HL-60 (cell line): ENCODE results near the gene SNX8.
"Not testable (repeated sequence)": the region's sequence is repeated elsewhere in the genome, so short reads cannot be mapped to it uniquely, and the experiment has no call there.

Source experiments
- DNase-seq, 2 experiments: peaks; one replicate each; pipeline ENCODE4 v3.0.0-alpha.2; 2010 to 2020; ENCODE audit warnings: low read depth in 1 of 2, low spot score in 1 of 2
- H3K27ac ChIP-seq: fragments of 250-450 bp; sonication (Bioruptor Pico); replicated peaks from 2 replicates; pipeline ENCODE4 v1.5.1; 2020; ENCODE audit warnings: mild to moderate bottlenecking, moderate library complexity
- H3K27me3 ChIP-seq: fragments of 250-450 bp; sonication (Bioruptor Pico); 2 replicates; pipeline ENCODE4 v1.5.1; 2021; ENCODE audit warnings: mild to moderate bottlenecking, moderate library complexity; ENCODE audit not compliant: insufficient read depth, poor library complexity, severe bottlenecking
- H3K4me3 ChIP-seq: replicated peaks from 2 replicates; pipeline ENCODE4 v1.5.1; 2011; ENCODE audit warnings: mild to moderate bottlenecking, control low read depth, low read length; ENCODE audit not compliant: insufficient read depth
- GABPA ChIP-seq: IDR thresholded peaks from 2 replicates; pipeline ENCODE4 v1.6.1; 2012; ENCODE audit warnings: low read depth
- POLR2AphosphoS5 ChIP-seq: IDR thresholded peaks from 2 replicates; pipeline ENCODE4 v1.6.1; 2012; ENCODE audit warnings: low read depth
- SPI1 ChIP-seq: IDR thresholded peaks from 2 replicates; pipeline ENCODE4 v1.6.1; 2012; ENCODE audit warnings: low read depth, mild to moderate bottlenecking, borderline replicate concordance
- TF ChIP-seq, protein P1 (sequence below): IDR thresholded peaks from one replicate; pipeline ENCODE4 v1.5.1; 2011; ENCODE audit warnings: low read length, control low read depth, inconsistent platforms; ENCODE audit not compliant: insufficient read depth
- TF ChIP-seq, protein P2 (sequence below): IDR thresholded peaks from 2 replicates; pipeline ENCODE4 v1.6.1; 2012; ENCODE audit warnings: low read depth; ENCODE audit not compliant: insufficient replicate concordance

The SNX8 gene

GRCh38 chr7:2317556-2318293 is 3.5 kb upstream of the SNX8 start:
- Histone ChIP-seq H3K27me3 (no peaks in the 10 kb centered on the region), H3K27ac (no peak overlapping the region), H3K4me3 (no peak overlapping the region)
- DNase-seq = no peak
- TF ChIP-seq POLR2AphosphoS5 (no peak), SPI1 (no peak), GABPA (no peak)
- TF ChIP-seq, protein P1, sequence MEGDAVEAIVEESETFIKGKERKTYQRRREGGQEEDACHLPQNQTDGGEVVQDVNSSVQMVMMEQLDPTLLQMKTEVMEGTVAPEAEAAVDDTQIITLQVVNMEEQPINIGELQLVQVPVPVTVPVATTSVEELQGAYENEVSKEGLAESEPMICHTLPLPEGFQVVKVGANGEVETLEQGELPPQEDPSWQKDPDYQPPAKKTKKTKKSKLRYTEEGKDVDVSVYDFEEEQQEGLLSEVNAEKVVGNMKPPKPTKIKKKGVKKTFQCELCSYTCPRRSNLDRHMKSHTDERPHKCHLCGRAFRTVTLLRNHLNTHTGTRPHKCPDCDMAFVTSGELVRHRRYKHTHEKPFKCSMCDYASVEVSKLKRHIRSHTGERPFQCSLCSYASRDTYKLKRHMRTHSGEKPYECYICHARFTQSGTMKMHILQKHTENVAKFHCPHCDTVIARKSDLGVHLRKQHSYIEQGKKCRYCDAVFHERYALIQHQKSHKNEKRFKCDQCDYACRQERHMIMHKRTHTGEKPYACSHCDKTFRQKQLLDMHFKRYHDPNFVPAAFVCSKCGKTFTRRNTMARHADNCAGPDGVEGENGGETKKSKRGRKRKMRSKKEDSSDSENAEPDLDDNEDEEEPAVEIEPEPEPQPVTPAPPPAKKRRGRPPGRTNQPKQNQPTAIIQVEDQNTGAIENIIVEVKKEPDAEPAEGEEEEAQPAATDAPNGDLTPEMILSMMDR = no peak
- TF ChIP-seq, protein P2, sequence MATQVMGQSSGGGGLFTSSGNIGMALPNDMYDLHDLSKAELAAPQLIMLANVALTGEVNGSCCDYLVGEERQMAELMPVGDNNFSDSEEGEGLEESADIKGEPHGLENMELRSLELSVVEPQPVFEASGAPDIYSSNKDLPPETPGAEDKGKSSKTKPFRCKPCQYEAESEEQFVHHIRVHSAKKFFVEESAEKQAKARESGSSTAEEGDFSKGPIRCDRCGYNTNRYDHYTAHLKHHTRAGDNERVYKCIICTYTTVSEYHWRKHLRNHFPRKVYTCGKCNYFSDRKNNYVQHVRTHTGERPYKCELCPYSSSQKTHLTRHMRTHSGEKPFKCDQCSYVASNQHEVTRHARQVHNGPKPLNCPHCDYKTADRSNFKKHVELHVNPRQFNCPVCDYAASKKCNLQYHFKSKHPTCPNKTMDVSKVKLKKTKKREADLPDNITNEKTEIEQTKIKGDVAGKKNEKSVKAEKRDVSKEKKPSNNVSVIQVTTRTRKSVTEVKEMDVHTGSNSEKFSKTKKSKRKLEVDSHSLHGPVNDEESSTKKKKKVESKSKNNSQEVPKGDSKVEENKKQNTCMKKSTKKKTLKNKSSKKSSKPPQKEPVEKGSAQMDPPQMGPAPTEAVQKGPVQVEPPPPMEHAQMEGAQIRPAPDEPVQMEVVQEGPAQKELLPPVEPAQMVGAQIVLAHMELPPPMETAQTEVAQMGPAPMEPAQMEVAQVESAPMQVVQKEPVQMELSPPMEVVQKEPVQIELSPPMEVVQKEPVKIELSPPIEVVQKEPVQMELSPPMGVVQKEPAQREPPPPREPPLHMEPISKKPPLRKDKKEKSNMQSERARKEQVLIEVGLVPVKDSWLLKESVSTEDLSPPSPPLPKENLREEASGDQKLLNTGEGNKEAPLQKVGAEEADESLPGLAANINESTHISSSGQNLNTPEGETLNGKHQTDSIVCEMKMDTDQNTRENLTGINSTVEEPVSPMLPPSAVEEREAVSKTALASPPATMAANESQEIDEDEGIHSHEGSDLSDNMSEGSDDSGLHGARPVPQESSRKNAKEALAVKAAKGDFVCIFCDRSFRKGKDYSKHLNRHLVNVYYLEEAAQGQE = no peak

GRCh38 chr7:2316578-2316977 is 2.3 kb upstream of the SNX8 start:
- no peaks in the 10 kb centered on the region for H3K27me3 ChIP-seq
- no peak for DNase-seq
- H3K4me3 ChIP-seq = no peak overlapping the region
- no peak overlapping the region for H3K27ac ChIP-seq
- TF ChIP-seq, protein P1 = no peak
- TF ChIP-seq, protein P2 = no peak
- TF ChIP-seq SPI1 = no peak
- TF ChIP-seq GABPA = no peak

GRCh38 chr7:2315787-2316186 is 1.5 kb upstream of the SNX8 start:
- no peak for DNase-seq
- TF ChIP-seq, protein P1 = no peak
- TF ChIP-seq GABPA = no peak
- TF ChIP-seq, protein P2 = no peak
- no peak for TF ChIP-seq SPI1
- TF ChIP-seq POLR2AphosphoS5 = no peak
- Histone ChIP-seq H3K27ac (no peak overlapping the region), H3K4me3 (no peak overlapping the region), H3K27me3 (no peaks in the 10 kb centered on the region)

- not testable (repeated sequence) for H3K27me3 ChIP-seq, H3K27ac ChIP-seq, DNase-seq
- H3K4me3 ChIP-seq = peak overlapping the region; percentile 57
Measured at GRCh38 chr7:2314956-2315530, 802 bp upstream of the SNX8 start.
